Activated T-cell treated with anti-CD3 and anti-CD28 coated beads, Interleukin-2, amount 50 U/mL, for 4 hours (primary cell): ENCODE measurements around the gene ROGDI. TPM values are rescaled to one million over a fixed set of nuclear protein-coding genes. Genes with fewer than 3 reads are reported as not detected.

Experiments used
- ATAC-seq, 2 donors: fragments of 200-7000 bp; cut with Tn5 transposase; one replicate each; pipeline ENCODE4 v1.10.0; 2021
- DNase-seq: peaks from one replicate; pipeline ENCODE4 v3.0.0-alpha.2; 2020
- H3K27me3 Mint-ChIP-seq: one replicate; pipeline ENCODE4 v1.8.0; 2021; ENCODE audit warnings: low read depth, mixed read lengths
- H3K36me3 Mint-ChIP-seq: one replicate; pipeline ENCODE4 v1.8.0; 2022; ENCODE audit warnings: mixed read lengths; ENCODE audit not compliant: insufficient read depth
- H3K4me1 Mint-ChIP-seq: one replicate; pipeline ENCODE4 v1.8.0; 2021; ENCODE audit warnings: low read depth, mixed read lengths
- H3K4me3 Mint-ChIP-seq: one replicate; pipeline ENCODE4 v1.8.0; 2021; ENCODE audit warnings: mild to moderate bottlenecking, moderate library complexity, mixed read lengths
- H3K9me3 Mint-ChIP-seq: one replicate; pipeline ENCODE4 v1.8.0; 2021; ENCODE audit warnings: mixed read lengths
- total RNA-seq, 3 donors: library from RNA; stranded (reverse); gene quantifications; one replicate each; pipeline ENCODE4 v1.2.1, GENCODE V29; 2021

The ROGDI gene
- total RNA-seq, 3 donors from 2014 or later = 4.1 to 6.3 (median 6.2) TPM

DNA sequence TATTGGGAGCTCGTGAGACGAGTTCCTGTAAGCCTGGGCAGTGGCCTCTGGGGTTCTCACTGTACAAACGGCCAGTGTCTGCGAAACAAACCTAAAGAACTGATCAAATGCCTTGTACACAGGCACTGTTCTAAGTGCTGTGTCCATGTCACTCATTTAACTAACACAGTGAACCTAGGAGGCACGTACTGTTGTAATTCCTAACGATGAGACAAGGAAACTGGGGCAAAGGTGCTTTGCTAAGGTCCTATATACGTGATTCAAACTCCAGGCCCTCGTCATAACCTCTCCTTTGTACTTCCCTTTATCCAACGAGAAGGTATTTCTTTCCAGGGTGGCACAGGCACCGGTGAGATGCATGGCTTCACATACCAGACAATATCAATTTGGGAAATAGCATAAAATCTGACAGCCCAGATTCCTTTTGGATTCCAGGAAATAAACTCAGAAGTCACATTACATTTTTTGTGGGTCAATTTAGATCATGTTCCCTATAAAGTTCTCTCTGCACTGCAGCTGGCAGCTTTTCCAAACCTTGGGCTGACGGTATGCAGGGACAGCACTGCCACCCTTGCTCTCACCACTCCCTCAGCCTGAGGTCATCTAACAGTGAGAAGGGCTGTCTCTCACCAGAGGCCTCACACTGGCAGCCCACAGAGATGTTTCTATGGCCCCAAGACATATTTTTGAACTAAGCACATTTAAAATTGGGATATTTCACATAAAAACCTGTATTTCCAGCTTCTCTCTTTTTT, 26.3 kb upstream of the ROGDI start:
- DNase-seq = no peak
- ATAC-seq = no peak
- Mint-ChIP-seq H3K36me3 (peaks cover 39% of the 10 kb centered on the region), H3K4me1 (peaks cover 11% of the 10 kb centered on the region), H3K4me3 (no peak overlapping the region), H3K9me3 (no peaks in the 10 kb centered on the region), H3K27me3 (no peaks in the 10 kb centered on the region)

DNA sequence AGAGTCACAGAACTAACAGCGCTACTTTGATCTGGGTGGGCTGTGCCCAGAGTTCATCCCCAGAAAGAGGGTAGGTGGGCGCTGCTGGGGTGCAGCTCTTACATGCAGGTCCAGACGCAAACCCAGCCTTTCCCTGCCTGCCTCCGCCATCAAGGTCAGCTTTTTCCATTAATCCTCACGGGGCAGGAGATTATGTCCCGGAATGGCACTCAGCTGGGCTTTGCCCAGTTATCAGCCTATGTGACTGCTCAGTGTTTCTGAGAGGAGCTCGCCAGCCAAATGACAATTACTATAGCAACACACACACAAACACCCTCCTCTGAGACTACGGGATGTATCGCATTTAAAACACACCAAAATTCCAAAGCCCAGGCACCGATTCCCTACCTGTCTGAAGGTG, 24.5 kb upstream of the ROGDI start:
- H3K4me1 Mint-ChIP-seq = no peaks in the 10 kb centered on the region
- peaks cover 38% of the 10 kb centered on the region for H3K36me3 Mint-ChIP-seq
- H3K4me3 Mint-ChIP-seq = no peak overlapping the region
- H3K9me3 Mint-ChIP-seq = no peaks in the 10 kb centered on the region
- H3K27me3 Mint-ChIP-seq = no peaks in the 10 kb centered on the region
- ATAC-seq = no peak
- no peak for DNase-seq

GRCh38 chr16:4826526-4826925, 24.1 kb upstream of the ROGDI start:
- DNase-seq (no peak), ATAC-seq (no peak)
- Mint-ChIP-seq H3K4me3 (no peak overlapping the region), H3K9me3 (no peaks in the 10 kb centered on the region), H3K27me3 (no peaks in the 10 kb centered on the region), H3K4me1 (no peaks in the 10 kb centered on the region), H3K36me3 (peaks cover 41% of the 10 kb centered on the region)

DNA sequence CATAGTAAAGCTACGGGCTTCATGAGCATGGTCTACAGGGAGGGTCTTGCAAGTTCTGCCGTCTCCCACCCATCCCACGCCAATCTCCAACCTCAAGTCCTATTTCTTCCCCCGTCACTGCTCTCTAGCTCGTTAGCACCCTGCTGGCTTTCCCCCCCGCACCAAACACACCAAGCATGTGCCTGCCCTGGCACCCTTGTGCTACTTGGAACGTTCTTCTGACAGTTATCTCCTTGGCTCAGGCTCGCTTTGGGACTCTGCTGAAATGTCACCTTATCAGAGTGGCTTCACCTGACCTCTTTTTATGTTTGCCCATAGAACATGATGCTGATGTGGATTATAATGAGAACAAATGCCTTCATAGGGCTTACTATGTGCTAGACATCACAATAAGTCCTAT, 22.8 kb upstream of the ROGDI start:
- DNase-seq = no peak
- no peak for ATAC-seq
- H3K4me3 Mint-ChIP-seq = no peak overlapping the region

GRCh38 chr16:4820652-4821051, 18.2 kb upstream of the ROGDI start:
- H3K4me3 Mint-ChIP-seq = no peak overlapping the region
- no peaks in the 10 kb centered on the region for H3K4me1 Mint-ChIP-seq

More for the DNA sequence above, 22.8 kb upstream of the ROGDI start:
- no peaks in the 10 kb centered on the region for H3K9me3 Mint-ChIP-seq
- H3K4me1 Mint-ChIP-seq = no peaks in the 10 kb centered on the region
- H3K36me3 Mint-ChIP-seq = peaks cover 37% of the 10 kb centered on the region
- H3K27me3 Mint-ChIP-seq = no peaks in the 10 kb centered on the region

DNA sequence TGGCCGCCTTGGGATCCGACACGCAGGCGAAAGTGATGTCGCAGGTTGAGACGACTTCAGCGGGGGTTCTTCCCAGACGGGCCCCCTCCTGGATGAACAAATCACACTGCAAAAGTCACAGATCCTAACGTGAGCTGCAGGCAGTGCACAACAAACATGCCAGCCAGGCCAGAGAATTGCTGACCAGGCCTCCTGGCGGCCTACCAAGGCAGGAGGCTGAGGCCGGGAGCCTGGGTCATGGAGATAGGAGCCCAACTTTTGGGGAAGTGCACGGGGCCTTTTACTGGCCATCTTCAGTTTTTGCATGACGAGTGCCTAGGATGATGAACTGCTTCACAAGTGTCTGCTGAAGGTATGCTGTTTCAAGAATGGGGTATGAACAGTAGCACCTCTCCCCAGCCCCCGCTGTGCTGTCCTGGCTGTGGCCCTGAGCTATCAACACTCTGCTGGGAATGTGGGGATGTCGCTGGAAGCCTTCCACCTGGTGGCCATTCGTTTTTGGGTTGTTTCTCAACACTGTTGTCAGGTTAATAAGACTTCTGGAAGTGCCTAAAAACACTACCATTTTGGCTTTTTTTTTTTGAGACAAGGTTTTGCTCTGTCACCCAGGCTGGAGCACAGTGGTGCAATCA, 12.2 kb upstream of the ROGDI start:
- H3K36me3 Mint-ChIP-seq = peaks cover 47% of the 10 kb centered on the region
- H3K4me1 Mint-ChIP-seq = no peaks in the 10 kb centered on the region
- ATAC-seq = no peak
- no peaks in the 10 kb centered on the region for H3K27me3 Mint-ChIP-seq
- no peak overlapping the region for H3K4me3 Mint-ChIP-seq
- H3K9me3 Mint-ChIP-seq = no peaks in the 10 kb centered on the region
- DNase-seq = no peak

More at GRCh38 chr16:4820652-4821051, 18.2 kb upstream of the ROGDI start:
- DNase-seq (no peak), ATAC-seq (no peak)
- H3K36me3 Mint-ChIP-seq = peaks cover 40% of the 10 kb centered on the region
- H3K9me3 Mint-ChIP-seq = no peaks in the 10 kb centered on the region
- no peaks in the 10 kb centered on the region for H3K27me3 Mint-ChIP-seq

DNA sequence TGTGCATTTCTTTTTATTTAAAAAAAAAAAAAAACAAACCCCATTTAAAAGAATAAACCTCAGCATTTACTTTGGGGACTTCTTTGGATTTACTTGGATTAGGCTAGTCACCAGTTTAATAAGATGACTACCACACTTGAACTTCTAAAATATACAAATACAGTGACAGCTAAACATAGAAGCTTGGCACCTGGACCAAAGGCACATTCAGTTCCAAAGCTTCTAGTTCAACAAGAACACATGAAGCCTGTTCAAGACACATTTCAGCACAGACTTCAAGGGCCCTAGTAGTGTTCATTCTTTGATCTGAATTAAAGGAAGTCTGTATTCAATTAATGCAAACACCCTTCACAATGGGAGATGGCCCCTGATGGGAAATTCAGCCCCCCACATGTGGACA, 11.6 kb upstream of the ROGDI start:
- no peaks in the 10 kb centered on the region for H3K9me3 Mint-ChIP-seq
- H3K27me3 Mint-ChIP-seq = no peaks in the 10 kb centered on the region
- H3K4me1 Mint-ChIP-seq = no peaks in the 10 kb centered on the region

DNA sequence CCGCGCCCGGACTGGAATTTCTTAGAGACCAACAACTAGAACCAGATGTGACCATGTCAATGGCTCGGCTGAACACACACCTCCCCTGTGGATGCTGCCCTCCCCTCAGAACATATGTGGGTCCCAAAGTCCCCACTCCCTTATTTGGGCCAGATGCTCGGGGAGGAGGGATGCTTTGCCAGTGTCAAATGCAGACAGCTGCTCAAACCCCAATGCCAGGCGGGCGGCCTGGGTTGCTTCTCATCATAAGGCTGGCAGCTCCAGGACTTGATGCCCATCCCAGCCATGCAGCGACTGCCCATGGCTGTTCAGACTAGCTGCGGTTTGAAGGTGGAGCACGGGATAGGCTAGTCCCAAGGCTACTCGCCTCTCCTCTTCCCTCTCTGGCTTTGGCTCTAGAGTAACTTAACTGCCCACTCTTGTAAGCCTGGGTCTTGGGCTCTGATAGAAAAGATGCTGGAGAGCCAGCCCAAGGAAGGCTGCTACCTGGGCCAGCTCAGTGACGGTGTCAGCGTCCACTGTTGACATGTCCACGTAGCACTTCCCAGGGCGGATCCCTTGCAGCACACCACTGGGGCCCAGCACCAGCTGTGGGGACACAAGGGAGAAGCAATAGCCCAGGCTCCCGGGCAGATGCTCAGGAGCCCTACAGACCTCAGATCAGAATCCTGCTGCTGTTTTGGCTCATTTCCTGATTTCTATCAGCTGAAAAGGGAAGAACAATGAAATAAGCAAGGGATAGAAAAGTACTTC, 11.0 kb upstream of the ROGDI start:
- ATAC-seq = no peak
- no peak for DNase-seq
- Mint-ChIP-seq H3K36me3 (peaks cover 40% of the 10 kb centered on the region), H3K9me3 (no peaks in the 10 kb centered on the region), H3K4me3 (no peak overlapping the region), H3K4me1 (no peaks in the 10 kb centered on the region), H3K27me3 (no peaks in the 10 kb centered on the region)

More for the DNA sequence above, 11.6 kb upstream of the ROGDI start:
- DNase-seq = no peak
- Mint-ChIP-seq H3K4me3 (no peak overlapping the region), H3K36me3 (peaks cover 45% of the 10 kb centered on the region)
- ATAC-seq = no peak

- H3K27me3 Mint-ChIP-seq = no peaks in the 10 kb centered on the region
- no peaks in the 10 kb centered on the region for H3K4me1 Mint-ChIP-seq
- DNase-seq (no peak), ATAC-seq (no peak)
- H3K36me3 Mint-ChIP-seq = peaks cover 43% of the 10 kb centered on the region
- no peaks in the 10 kb centered on the region for H3K9me3 Mint-ChIP-seq
- H3K4me3 Mint-ChIP-seq = no peak overlapping the region
Measured at GRCh38 chr16:4811773-4812172, 9.3 kb upstream of the ROGDI start.

GRCh38 chr16:4811242-4811641, 8.8 kb upstream of the ROGDI start:
- Mint-ChIP-seq H3K9me3 (no peaks in the 10 kb centered on the region), H3K36me3 (peaks cover 41% of the 10 kb centered on the region), H3K4me3 (no peak overlapping the region), H3K4me1 (no peaks in the 10 kb centered on the region), H3K27me3 (no peaks in the 10 kb centered on the region)
- DNase-seq (no peak), ATAC-seq (no peak)

DNA sequence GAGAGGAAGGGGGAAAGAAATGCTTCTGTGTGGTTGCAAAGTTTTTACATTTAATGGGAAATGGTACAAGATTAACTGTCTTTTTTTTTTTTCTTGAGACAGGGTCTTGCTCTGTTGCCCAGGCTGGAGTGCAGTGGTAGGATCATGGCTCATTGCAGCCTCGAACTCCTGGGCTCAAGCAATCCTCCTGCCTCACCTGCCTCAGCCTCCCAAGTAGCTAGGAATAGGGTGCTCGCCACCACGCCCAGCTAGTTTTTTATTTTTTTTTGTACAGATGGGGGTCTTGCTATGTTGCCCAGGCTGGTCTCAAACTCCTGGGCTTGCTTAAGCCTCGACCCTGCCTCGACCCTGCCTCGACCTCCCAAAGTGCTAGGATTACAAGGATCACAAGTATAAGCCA, 3.8 kb upstream of the ROGDI start:
- peaks cover 8% of the 10 kb centered on the region for H3K4me1 Mint-ChIP-seq
- no peaks in the 10 kb centered on the region for H3K27me3 Mint-ChIP-seq
- ATAC-seq (no peak), DNase-seq (no peak)
- H3K9me3 Mint-ChIP-seq = no peaks in the 10 kb centered on the region
- peaks cover 21% of the 10 kb centered on the region for H3K36me3 Mint-ChIP-seq
- no peak overlapping the region for H3K4me3 Mint-ChIP-seq

DNA sequence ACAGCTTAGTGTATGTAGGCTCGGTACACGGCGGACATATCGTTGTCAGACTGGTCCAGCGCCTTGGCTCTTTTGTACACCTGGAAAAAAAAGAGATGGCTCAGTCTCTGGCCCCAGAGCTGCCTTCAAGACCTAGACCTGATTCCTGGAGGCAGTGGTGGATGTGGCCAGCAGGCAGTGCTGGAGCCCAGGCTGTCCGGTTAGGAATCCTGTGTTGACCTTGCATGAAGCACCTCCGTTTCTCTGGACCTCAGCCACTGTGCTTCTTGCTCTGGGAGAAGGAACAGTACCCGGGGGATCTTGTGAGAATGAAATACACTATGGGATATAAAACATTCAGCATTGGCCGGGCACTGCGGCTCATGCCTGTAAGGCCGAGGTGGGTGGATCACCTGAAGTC, 2.8 kb upstream of the ROGDI start:
- no peak for ATAC-seq

DNA sequence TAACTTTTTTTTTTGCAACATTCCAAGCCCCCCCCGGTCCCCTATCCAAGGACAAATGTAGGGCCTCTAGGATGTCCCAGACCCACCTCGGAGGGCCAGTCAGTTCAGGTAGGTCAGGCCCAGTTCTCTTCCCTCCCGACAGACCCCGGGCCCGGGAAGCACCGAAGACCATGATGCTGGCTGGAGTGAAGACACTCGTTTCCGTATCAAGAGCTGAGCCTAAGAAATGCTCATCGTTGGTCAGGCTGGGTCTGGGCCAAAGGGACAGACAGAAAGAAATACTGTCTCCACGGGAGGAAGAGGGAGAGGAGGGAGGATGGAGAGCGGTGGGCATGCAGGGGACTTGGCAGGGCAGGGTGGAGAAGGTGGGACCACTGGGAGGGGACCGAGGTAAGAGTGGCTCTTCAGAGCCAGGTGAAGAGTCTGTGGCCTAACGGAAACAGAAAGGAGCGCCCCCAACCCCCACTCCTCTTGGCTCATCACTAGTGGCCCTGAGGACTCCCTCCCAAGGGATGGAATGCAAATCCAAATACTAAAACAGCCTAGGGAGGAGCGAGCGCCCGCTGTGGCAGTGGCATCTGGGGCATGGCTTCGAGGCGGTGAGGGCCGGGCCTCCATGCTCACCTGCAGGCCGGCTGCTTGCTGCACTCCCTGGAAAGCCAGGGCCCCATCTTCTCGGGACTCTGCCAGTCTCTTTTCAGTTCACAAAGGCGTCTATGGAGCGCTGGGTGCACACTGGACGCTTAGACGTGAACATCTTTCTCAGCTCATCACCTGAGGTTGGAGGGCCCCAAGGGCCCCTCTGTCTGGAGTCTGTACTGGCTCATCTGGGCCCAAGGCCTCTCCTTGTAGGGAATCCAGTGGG, 1.7 kb upstream of the ROGDI start:
- ATAC-seq = no peak
- peaks cover 14% of the 10 kb centered on the region for H3K4me1 Mint-ChIP-seq

More for the DNA sequence above, 2.8 kb upstream of the ROGDI start:
- DNase-seq = no peak
- Mint-ChIP-seq H3K4me3 (no peak overlapping the region), H3K36me3 (peaks cover 14% of the 10 kb centered on the region), H3K4me1 (peaks cover 14% of the 10 kb centered on the region), H3K9me3 (no peaks in the 10 kb centered on the region), H3K27me3 (no peaks in the 10 kb centered on the region)

DNA sequence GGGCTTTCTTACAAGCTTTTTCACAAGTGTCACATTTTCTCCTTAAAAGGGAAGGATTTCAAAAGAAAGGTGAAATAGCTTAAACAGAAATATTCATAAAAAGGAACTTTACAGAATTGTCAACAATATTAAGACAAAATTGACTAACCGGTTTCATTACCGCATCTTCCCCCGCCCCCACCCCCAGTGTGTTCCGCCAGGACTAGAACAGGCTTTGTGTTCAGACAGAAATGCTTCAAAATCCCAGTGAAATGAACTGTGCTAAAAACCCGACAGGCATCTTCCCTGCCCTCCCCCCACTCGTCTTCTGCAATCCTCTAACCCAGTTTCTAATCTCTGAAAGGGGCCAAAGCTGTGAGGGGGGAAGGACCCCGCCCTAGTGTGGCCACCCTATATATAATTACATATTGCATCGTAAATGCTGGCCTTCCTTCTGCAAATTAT, 990 bp upstream of the ROGDI start:
- no peaks in the 10 kb centered on the region for H3K27me3 Mint-ChIP-seq
- peaks cover 11% of the 10 kb centered on the region for H3K36me3 Mint-ChIP-seq
- H3K4me3 Mint-ChIP-seq = peak overlapping the region; percentile 78
- ATAC-seq (no peak), DNase-seq (no peak)
- H3K9me3 Mint-ChIP-seq = no peaks in the 10 kb centered on the region
- peaks cover 14% of the 10 kb centered on the region for H3K4me1 Mint-ChIP-seq

More for the DNA sequence above, 1.7 kb upstream of the ROGDI start:
- peaks cover 11% of the 10 kb centered on the region for H3K36me3 Mint-ChIP-seq
- no peaks in the 10 kb centered on the region for H3K27me3 Mint-ChIP-seq
- no peak for DNase-seq
- H3K9me3 Mint-ChIP-seq = no peaks in the 10 kb centered on the region
- peak overlapping the region; percentile 49 for H3K4me3 Mint-ChIP-seq
